Stomach (tissue), 9 donors: ENCODE data around the gene SCYGR8. TPM values are rescaled to one million over a fixed set of nuclear protein-coding genes. Genes with fewer than 3 reads are reported as not detected.

Experiments used
- DNase-seq, 2 donors: peaks; one replicate each; pipeline versions ENCODE4 v3.0.0 to v3.0.0-alpha.2; 2013 to 2019
- H3K27ac ChIP-seq, 5 donors: fragments of 200-600 bp in 4 of 5; sonication (generic) in 4 of 5; one replicate each; pipeline ENCODE4 v1.5.1; 2013 to 2019; ENCODE audit warnings: mild to moderate bottlenecking in 1 of 5, moderate library complexity in 1 of 5
- H3K27me3 ChIP-seq, 3 donors: fragments of 200-600 bp; sonication (generic); one replicate each; pipeline ENCODE4 v1.5.1; 2017 to 2019; ENCODE audit warnings: mixed run types in 1 of 3
- H3K36me3 ChIP-seq, 4 donors: fragments of 200-600 bp; sonication (generic); 1 replicate in 3 of 4; 2 replicates in 1 of 4; pipeline ENCODE4 v1.5.1; 2016 to 2019
- H3K4me1 ChIP-seq, 4 donors: fragments of 200-600 bp; sonication (generic); one replicate each; pipeline ENCODE4 v1.5.1; 2016 to 2019
- H3K4me3 ChIP-seq, 4 donors: fragments of 200-600 bp; sonication (generic) in 3 of 4; one replicate each; pipeline ENCODE4 v1.5.1; 2016 to 2019; ENCODE audit warnings: mild to moderate bottlenecking in 1 of 4
- H3K9me3 ChIP-seq, 4 donors: fragments of 200-600 bp; sonication (generic); one replicate each; pipeline ENCODE4 v1.5.1; 2016 to 2019
- EP300 ChIP-seq: sonication (generic); formaldehyde crosslinking; IDR thresholded peaks from one replicate; pipeline ENCODE4 v1.6.1; 2017; ENCODE audit warnings: antibody characterized with exemption
- POLR2A ChIP-seq, 4 donors: fragments of 450-650 bp; IDR thresholded peaks; one replicate each; pipeline ENCODE4 v1.6.1; 2016; ENCODE audit warnings: antibody characterized with exemption in 4 of 4, control low read depth in 2 of 4, mild to moderate bottlenecking in 1 of 4, moderate library complexity in 1 of 4
- POLR2AphosphoS5 ChIP-seq, 3 donors: sonication (generic); formaldehyde crosslinking; IDR thresholded peaks; one replicate each; pipeline ENCODE4 v1.6.1; 2016; ENCODE audit warnings: antibody characterized with exemption in 3 of 3
- WGBS, 5 donors: extraction: QIAGEN DNeasy Blood & Tissue Kit in 3 of 5; methylation state at CpG; one replicate each; pipeline versions ENCODE4 v1.1.5 to v1.1.7; 2013 to 2018; 5-methylcytosine and 5-hydroxymethylcytosine counted together
- intact Hi-C: fragments of 100-400 bp; cut with DNase I; formaldehyde crosslinking; loops from one replicate; pipeline ENCODE4 v1.15.1; 2023; ENCODE audit warnings: low total_unique reads
- polyA plus RNA-seq, 3 donors: library from polyadenylated mRNA; stranded (reverse); fragments of 200-250 nt; gene quantifications; one replicate each; pipeline ENCODE4 v1.2.3, GENCODE V29; 2013
- total RNA-seq, 5 donors: library from RNA; depleted of rRNA; stranded (reverse); fragments of >200 nt; gene quantifications; one replicate each; pipeline versions ENCODE4 v1.1.0 to v1.2.3, GENCODE V29; 2014 to 2016
- TF ChIP-seq, protein P1 (sequence below), 7 experiments: fragments of 450-650 bp in 4 of 7; fragments of 200-600 bp in 3 of 7; sonication (generic) in 3 of 7; IDR thresholded peaks; one replicate each; pipeline ENCODE4 v1.5.1; 2016 to 2019; ENCODE audit warnings: antibody characterized with exemption in 7 of 7, control low read depth in 2 of 7, mild to moderate bottlenecking in 1 of 7
- donor health status: healthy with polysubstance abuse.
- donor health status: Bipolar disorder and iron deficiency.
- donor health status: healthy.

The SCYGR8 gene
- total and polyA plus RNA-seq, 8 donors, result not detected

DNA sequence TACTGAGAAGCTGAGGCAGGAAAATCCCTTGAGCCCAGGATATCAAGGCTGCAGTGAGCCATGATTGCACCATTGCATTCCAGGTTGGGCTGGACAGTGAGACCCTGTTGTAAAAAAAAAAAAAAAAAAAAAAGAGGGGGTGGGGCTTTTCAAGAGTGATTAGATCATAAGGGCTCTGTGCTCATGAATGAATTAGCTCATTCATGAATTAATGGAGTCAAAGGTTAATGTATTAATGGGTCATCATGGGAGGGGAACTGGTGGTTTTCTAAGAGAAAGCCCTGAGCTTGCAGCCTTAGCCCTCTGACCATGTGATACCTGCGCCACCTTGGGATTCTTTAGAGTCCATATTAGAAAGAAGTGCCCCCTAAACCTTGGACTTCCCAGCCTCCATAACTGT is 32.4 kb upstream of the SCYGR8 start:
- TF ChIP-seq, protein P1, sequence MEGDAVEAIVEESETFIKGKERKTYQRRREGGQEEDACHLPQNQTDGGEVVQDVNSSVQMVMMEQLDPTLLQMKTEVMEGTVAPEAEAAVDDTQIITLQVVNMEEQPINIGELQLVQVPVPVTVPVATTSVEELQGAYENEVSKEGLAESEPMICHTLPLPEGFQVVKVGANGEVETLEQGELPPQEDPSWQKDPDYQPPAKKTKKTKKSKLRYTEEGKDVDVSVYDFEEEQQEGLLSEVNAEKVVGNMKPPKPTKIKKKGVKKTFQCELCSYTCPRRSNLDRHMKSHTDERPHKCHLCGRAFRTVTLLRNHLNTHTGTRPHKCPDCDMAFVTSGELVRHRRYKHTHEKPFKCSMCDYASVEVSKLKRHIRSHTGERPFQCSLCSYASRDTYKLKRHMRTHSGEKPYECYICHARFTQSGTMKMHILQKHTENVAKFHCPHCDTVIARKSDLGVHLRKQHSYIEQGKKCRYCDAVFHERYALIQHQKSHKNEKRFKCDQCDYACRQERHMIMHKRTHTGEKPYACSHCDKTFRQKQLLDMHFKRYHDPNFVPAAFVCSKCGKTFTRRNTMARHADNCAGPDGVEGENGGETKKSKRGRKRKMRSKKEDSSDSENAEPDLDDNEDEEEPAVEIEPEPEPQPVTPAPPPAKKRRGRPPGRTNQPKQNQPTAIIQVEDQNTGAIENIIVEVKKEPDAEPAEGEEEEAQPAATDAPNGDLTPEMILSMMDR (IDR thresholded peaks at IDR 0.05), result no peak
- intact Hi-C loops, result no loop called here
- H3K36me3 ChIP-seq, result no peaks in the 10 kb centered on the region
- no peak overlapping the region for H3K27ac ChIP-seq
- no peaks in the 10 kb centered on the region for H3K9me3 ChIP-seq
- DNase-seq, result no peak
- H3K27me3 ChIP-seq, result no peaks in the 10 kb centered on the region
- peaks cover 0 to 11% (median 10%) of the 10 kb centered on the region in 4 donors for H3K4me1 ChIP-seq
- H3K4me3 ChIP-seq, result no peak overlapping the region
- WGBS, 5 donors, result 42 to 100% (median 100%) methylated on average over 1 of the region's 1 CpG

DNA sequence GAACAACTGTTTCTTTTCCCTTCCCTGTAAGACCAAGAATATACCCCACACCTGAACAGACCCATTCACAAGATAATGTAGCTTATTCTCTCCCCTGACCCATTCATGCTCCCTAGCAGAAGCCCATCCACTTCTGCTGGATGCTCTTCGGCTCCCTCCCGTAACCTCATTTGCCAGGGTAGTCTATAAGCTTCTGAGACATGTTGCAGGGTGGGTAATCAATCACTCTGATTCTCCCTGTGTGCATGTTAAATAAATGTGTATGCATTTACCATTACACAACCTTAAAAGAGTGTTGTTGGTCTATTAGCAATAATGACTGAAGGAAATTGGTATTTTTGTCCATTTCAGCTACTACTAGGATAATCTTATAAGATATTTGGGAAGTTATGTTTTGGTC is 29.2 kb upstream of the SCYGR8 start:
- DNase-seq, result no peak
- Histone ChIP-seq H3K27me3 (no peaks in the 10 kb centered on the region), H3K9me3 (no peaks in the 10 kb centered on the region), H3K36me3 (no peaks in the 10 kb centered on the region), H3K4me1 (peaks cover 0 to 16% (median 13%) of the 10 kb centered on the region in 4 donors), H3K4me3 (no peak overlapping the region), H3K27ac (no peak overlapping the region)
- TF ChIP-seq, protein P1 (IDR thresholded peaks at IDR 0.05), result no peak
- TF ChIP-seq EP300 (no peak), POLR2AphosphoS5 (IDR thresholded peaks at IDR 0.05) (no peak), POLR2A (IDR thresholded peaks at IDR 0.05) (no peak)
- intact Hi-C loops, result no loop called here
- 90 to 100% (median 95%) methylated on average over 2 of the region's 2 CpGs for WGBS, 5 donors

DNA sequence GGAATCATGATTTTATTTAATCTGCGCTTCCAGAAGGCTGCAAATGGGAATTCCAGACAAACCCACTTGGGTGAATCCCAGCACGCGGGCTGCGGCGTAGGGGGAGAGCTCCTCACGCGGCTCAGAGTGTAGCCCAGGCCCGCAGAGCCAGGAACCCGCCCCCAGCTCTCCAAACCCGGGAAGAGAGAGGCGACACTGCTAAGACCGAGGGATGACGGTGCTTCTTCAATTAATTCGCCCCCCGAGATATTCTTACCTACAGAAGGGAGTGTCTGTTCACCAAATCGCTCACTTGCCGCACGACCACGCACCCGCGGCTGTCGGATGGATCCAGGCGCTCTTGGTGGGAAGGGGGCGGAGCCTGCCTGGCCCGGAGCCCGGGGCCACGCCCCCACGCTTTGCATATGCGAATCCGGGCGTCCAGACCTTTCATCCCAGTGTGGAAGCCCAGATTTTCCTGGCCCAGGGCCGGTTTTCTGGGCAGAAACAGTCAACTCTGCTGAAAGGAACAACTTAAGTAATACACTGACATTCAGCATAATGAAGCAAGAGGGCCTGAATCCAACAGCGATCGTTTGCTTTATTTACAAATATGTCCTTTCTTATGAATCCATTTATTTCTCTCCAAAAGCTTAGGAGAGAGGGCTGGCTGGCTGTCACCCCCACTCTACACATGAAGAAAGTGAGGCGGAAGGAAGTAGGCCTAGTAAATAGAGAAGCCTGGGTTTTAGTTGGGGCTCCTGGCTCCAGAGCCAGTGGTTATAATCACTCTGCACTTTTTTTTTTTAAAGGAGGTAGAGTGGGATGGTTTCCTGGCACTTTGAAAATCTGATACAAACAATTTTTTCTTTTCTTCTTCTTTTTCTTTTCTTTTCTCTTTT is 27.8 kb upstream of the SCYGR8 start, which contains the start of gene SLC19A3:
SLC19A3 (minus strand) TSS at position 342 of the 881 bp plus-strand sequence. CDS start 15,710 bp downstream, outside the sequence.
- intact Hi-C loops, result no loop called here

DNA sequence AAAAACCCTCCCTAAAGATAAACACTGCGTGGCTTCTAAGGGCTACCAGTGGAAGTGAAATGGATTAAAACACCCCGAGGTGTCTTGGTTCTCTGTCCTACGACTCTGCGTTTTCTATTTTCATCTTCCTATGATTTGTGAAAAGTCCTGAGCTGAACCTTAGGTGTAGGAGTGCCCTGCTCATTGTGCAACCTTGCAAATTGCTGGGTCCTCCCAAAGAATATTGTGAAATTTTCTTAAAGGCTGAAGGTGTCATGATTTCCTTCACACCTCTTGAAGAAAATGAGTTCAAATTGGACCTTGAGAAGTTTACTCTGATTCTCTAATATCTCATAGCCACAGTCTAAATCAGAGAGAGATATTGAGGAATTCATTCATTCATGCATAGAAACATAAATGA is 26.1 kb upstream of the SCYGR8 start:
- no peak for DNase-seq
- 86 to 93% (median 89%) methylated on average over 4 of the region's 4 CpGs for WGBS, 5 donors
- no peak overlapping the region for H3K27ac ChIP-seq
- no peak overlapping the region for H3K4me3 ChIP-seq
- peaks cover 0 to 5% (median 0%) of the 10 kb centered on the region in 3 donors for H3K27me3 ChIP-seq
- H3K36me3 ChIP-seq, result no peaks in the 10 kb centered on the region
- H3K4me1 ChIP-seq, result peaks cover 0 to 16% (median 13%) of the 10 kb centered on the region in 4 donors
- intact Hi-C loops, result no loop called here
- H3K9me3 ChIP-seq, result no peaks in the 10 kb centered on the region
- TF ChIP-seq POLR2A (IDR thresholded peaks at IDR 0.05), result no peak
- TF ChIP-seq EP300, result no peak
- TF ChIP-seq, protein P1 (IDR thresholded peaks at IDR 0.05), result no peak
- no peak for TF ChIP-seq POLR2AphosphoS5 (IDR thresholded peaks at IDR 0.05)

More for the DNA sequence above, 27.8 kb upstream of the SCYGR8 start, which contains the start of gene SLC19A3:
- H3K4me3 ChIP-seq, result peak within 1 kb of the TSS; percentile 27 to 45 (median 41)
- no peaks in the 10 kb centered on the region for H3K27me3 ChIP-seq
- 5 to 8% (median 7%) methylated on average over 31 to 35 of the region's 35 CpGs for WGBS, 5 donors
- H3K36me3 ChIP-seq, result no peaks in the 10 kb centered on the region
- no peaks in the 10 kb centered on the region for H3K9me3 ChIP-seq
- TF ChIP-seq EP300 (no peak), POLR2AphosphoS5 (IDR thresholded peaks at IDR 0.05) (peak in 1 of 3 donors; percentile 44)
- H3K27ac ChIP-seq, result peak within 1 kb of the TSS in 4 of 5 donors; percentile 40 to 76 (median 50)
- DNase-seq, result peak; percentile 85 to 94
- H3K4me1 ChIP-seq, result peaks cover 0 to 16% (median 13%) of the 10 kb centered on the region in 4 donors
